Transverse colon (tissue), 4 donors: Measurements from ENCODE around the gene ZNF184. TPM values are rescaled to one million over a fixed set of nuclear protein-coding genes. Genes with fewer than 3 reads are reported as not detected.

Experiments used
- DNase-seq: peaks from one replicate; pipeline ENCODE4 v3.0.0-alpha.2; 2019
- H3K27ac ChIP-seq, 4 donors: fragments of 200-600 bp; sonication (generic); 2 replicates each; pipeline ENCODE4 v1.5.1; 2016 to 2018; ENCODE audit warnings: inconsistent platforms in 4 of 4
- H3K27me3 ChIP-seq: fragments of 200-600 bp; sonication (generic); 2 replicates; pipeline ENCODE4 v1.5.1; 2017; ENCODE audit warnings: inconsistent platforms
- H3K36me3 ChIP-seq, 4 donors: fragments of 200-600 bp; sonication (generic); 2 replicates each; pipeline ENCODE4 v1.5.1; 2017 to 2019; ENCODE audit warnings: inconsistent platforms in 4 of 4
- H3K4me1 ChIP-seq, 4 donors: fragments of 200-600 bp; sonication (generic); 2 replicates each; pipeline ENCODE4 v1.5.1; 2017 to 2020; ENCODE audit warnings: inconsistent platforms in 4 of 4
- H3K4me3 ChIP-seq, 4 donors: fragments of 200-600 bp; sonication (generic); 1 replicate in 1 of 4; 2 replicates in 3 of 4; pipeline versions ENCODE4 v1.5.1 to v1.6.1; 2017 to 2019; ENCODE audit warnings: inconsistent platforms in 4 of 4
- H3K9me3 ChIP-seq, 2 donors: fragments of 200-600 bp; sonication (generic); 2 replicates each; pipeline ENCODE4 v1.5.1; 2017 to 2019; ENCODE audit warnings: inconsistent platforms in 2 of 2
- CTCF ChIP-seq, 5 experiments: fragments of 200-600 bp in 3 of 5; fragments of 450-650 bp in 2 of 5; sonication (generic) in 3 of 5; IDR thresholded peaks; 1 replicate in 2 of 5; 2 replicates in 3 of 5; pipeline ENCODE4 v1.5.1; 2016 to 2017; ENCODE audit warnings: antibody characterized with exemption in 5 of 5, inconsistent platforms in 3 of 5, mild to moderate bottlenecking in 2 of 5, moderate library complexity in 1 of 5
- EP300 ChIP-seq: sonication (generic); formaldehyde crosslinking; IDR thresholded peaks from one replicate; pipeline ENCODE4 v1.6.1; 2017; ENCODE audit warnings: antibody characterized with exemption, low read depth
- POLR2A ChIP-seq: fragments of 450-650 bp; IDR thresholded peaks from one replicate; pipeline ENCODE4 v1.6.1; 2016; ENCODE audit warnings: antibody characterized with exemption, mild to moderate bottlenecking, moderate library complexity
- POLR2AphosphoS5 ChIP-seq, 3 donors: sonication (generic); formaldehyde crosslinking; IDR thresholded peaks; one replicate each; pipeline ENCODE4 v1.6.1; 2016; ENCODE audit warnings: antibody characterized with exemption in 3 of 3
- WGBS, 2 donors: methylation state at CpG; one replicate each; pipeline ENCODE4 v1.1.5; 2018; ENCODE audit warnings: low coverage in 1 of 2; 5-methylcytosine and 5-hydroxymethylcytosine counted together
- in situ Hi-C, 4 donors: fragments of 200-750 bp; cut with MboI; loops; one replicate each; pipeline versions ENCODE4 v1.15.0 to v1.15.1; 2017; ENCODE audit warnings: low sequenced_read_pairs in 3 of 4, low pct_ligation_motif_present in 1 of 4, low pct_unique_long_range_greater_than_20kb in 1 of 4
- intact Hi-C: fragments of 100-400 bp; cut with DNase I; formaldehyde crosslinking; loops from one replicate; pipeline ENCODE4 v1.15.1; 2023; ENCODE audit warnings: low total_unique reads
- total RNA-seq, 4 donors: library from RNA; depleted of rRNA; stranded (reverse); fragments of >200 nt; gene quantifications; one replicate each; pipeline ENCODE4 v1.1.0, GENCODE V29; 2016

Gene ZNF184
- total RNA-seq, 4 donors from 2014 or later = 2.8 to 9.7 (median 6.9) TPM

- intact Hi-C loops (no loop called here), in situ Hi-C loops (loop anchor here (10.0 to 25.0 kb wide), 9 partner anchors 168 to 1205 kb away; partner anchors contain the start of gene OR2B2 (in 1 of the 4))
- peaks cover 0 to 9% (median 6%) of the 10 kb centered on the region in 4 donors for H3K4me1 ChIP-seq
- no peak for DNase-seq
- no peaks in the 10 kb centered on the region for H3K36me3 ChIP-seq
- H3K27ac ChIP-seq = no peak overlapping the region
- no peak overlapping the region for H3K4me3 ChIP-seq
- no peak for TF ChIP-seq POLR2AphosphoS5 (IDR thresholded peaks at IDR 0.05)
- no peak for TF ChIP-seq EP300
- TF ChIP-seq POLR2A = no peak
- no peak for TF ChIP-seq CTCF (IDR thresholded peaks at IDR 0.05)
- H3K9me3 ChIP-seq = no peaks in the 10 kb centered on the region
- peaks cover 46% of the 10 kb centered on the region for H3K27me3 ChIP-seq
- WGBS, 2 donors = 90 to 94% methylated on average over 5 of the region's 5 CpGs
Observed at GRCh38 chr6:27517238-27517637, 44.3 kb upstream of the ZNF184 start.

- Histone ChIP-seq H3K4me3 (peak overlapping the region in 1 of 4 donors; percentile 15), H3K36me3 (no peaks in the 10 kb centered on the region), H3K27me3 (peaks cover 68% of the 10 kb centered on the region), H3K27ac (no peak overlapping the region), H3K4me1 (peaks cover 0 to 9% (median 6%) of the 10 kb centered on the region in 4 donors), H3K9me3 (no peaks in the 10 kb centered on the region)
- DNase-seq = no peak
- intact Hi-C loops (no loop called here), in situ Hi-C loops (loop anchor here (10.0 to 25.0 kb wide), 9 partner anchors 170 to 1203 kb away; partner anchors contain the start of gene OR2B2 (in 1 of the 4))
- 47 to 60% methylated on average over 6 to 28 of the region's 28 CpGs for WGBS, 2 donors
- TF ChIP-seq POLR2A (no peak), EP300 (no peak), CTCF (IDR thresholded peaks at IDR 0.05) (no peak), POLR2AphosphoS5 (IDR thresholded peaks at IDR 0.05) (no peak)
Observed at GRCh38 chr6:27514906-27515495, 42.1 kb upstream of the ZNF184 start.

GRCh38 chr6:27512525-27512924 lies 39.6 kb upstream of the ZNF184 start:
- WGBS, 2 donors = 83 to 92% methylated on average over 2 of the region's 2 CpGs
- Histone ChIP-seq H3K4me1 (no peaks in the 10 kb centered on the region), H3K9me3 (no peaks in the 10 kb centered on the region), H3K4me3 (no peak overlapping the region), H3K36me3 (no peaks in the 10 kb centered on the region), H3K27me3 (peaks cover 93% of the 10 kb centered on the region), H3K27ac (no peak overlapping the region)
- no peak for DNase-seq
- no peak for TF ChIP-seq POLR2A
- TF ChIP-seq POLR2AphosphoS5 (IDR thresholded peaks at IDR 0.05) = no peak
- TF ChIP-seq CTCF (IDR thresholded peaks at IDR 0.05) = no peak
- no peak for TF ChIP-seq EP300
- in situ Hi-C loops (loop anchor here (10.0 to 25.0 kb wide), 9 partner anchors 172 to 1200 kb away; partner anchors contain the start of gene OR2B2 (in 1 of the 4)), intact Hi-C loops (no loop called here)

- in situ Hi-C loops (loop anchor here in 3 of 4 donors (25.0 kb wide), 7 partner anchors 230 to 1195 kb away; partner anchors contain the start of gene OR2B2 (in 1 of the 3)), intact Hi-C loops (no loop called here)
- 77 to 83% methylated on average over 7 to 9 of the region's 9 CpGs for WGBS, 2 donors
- H3K4me3 ChIP-seq = no peak overlapping the region
- H3K27ac ChIP-seq = no peak overlapping the region
- H3K36me3 ChIP-seq = no peaks in the 10 kb centered on the region
- DNase-seq = no peak
- H3K27me3 ChIP-seq = peaks cover 57% of the 10 kb centered on the region
- peaks cover 0 to 11% (median 7%) of the 10 kb centered on the region in 4 donors for H3K4me1 ChIP-seq
- H3K9me3 ChIP-seq = no peaks in the 10 kb centered on the region
- TF ChIP-seq CTCF (IDR thresholded peaks at IDR 0.05) (no peak), POLR2AphosphoS5 (IDR thresholded peaks at IDR 0.05) (no peak), EP300 (no peak), POLR2A (no peak)
Observed at GRCh38 chr6:27507041-27507956, 34.4 kb upstream of the ZNF184 start.
